ENCODE results near the gene OCA2.

OCA2 gene

GRCh38 chr15:27949089-27949488 lies 150.0 kb downstream of the OCA2 start:
- no peaks in the 10 kb centered on the region for H3K9me3 ChIP-seq (ENCODE audit: severe bottlenecking)
- H3K36me3 ChIP-seq, result no peaks in the 10 kb centered on the region
- TF ChIP-seq CTCF (IDR thresholded peaks at IDR 0.05; ENCODE audit: low read depth, low read length), result no peak
- H3K27ac ChIP-seq, result no peak overlapping the region
- no peak overlapping the region for H3K4me3 ChIP-seq (ENCODE audit: low read depth, low read length)
- DNase-seq, result no peak
- H3K27me3 ChIP-seq (ENCODE audit: insufficient read depth, low read depth, severe bottlenecking), result no peaks in the 10 kb centered on the region

GRCh38 chr15:27939246-27939645 lies 159.9 kb downstream of the OCA2 start:
- Histone ChIP-seq H3K27ac (no peak overlapping the region), H3K4me3 (ENCODE audit: low read depth, low read length) (no peak overlapping the region), H3K36me3 (no peaks in the 10 kb centered on the region), H3K9me3 (ENCODE audit: severe bottlenecking) (no peaks in the 10 kb centered on the region), H3K27me3 (ENCODE audit: insufficient read depth, low read depth, severe bottlenecking) (no peaks in the 10 kb centered on the region)
- no peak for DNase-seq
- TF ChIP-seq CTCF (IDR thresholded peaks at IDR 0.05; ENCODE audit: low read depth, low read length), result no peak

GRCh38 chr15:27937851-27938250 lies 161.3 kb downstream of the OCA2 start:
- DNase-seq, result no peak

GRCh38 chr15:27936164-27936563 lies 163.0 kb downstream of the OCA2 start:
- TF ChIP-seq CTCF (IDR thresholded peaks at IDR 0.05; ENCODE audit: low read depth, low read length), result no peak
- Histone ChIP-seq H3K27me3 (ENCODE audit: insufficient read depth, low read depth, severe bottlenecking) (no peaks in the 10 kb centered on the region), H3K36me3 (no peaks in the 10 kb centered on the region), H3K4me3 (ENCODE audit: low read depth, low read length) (no peak overlapping the region), H3K27ac (no peak overlapping the region), H3K9me3 (ENCODE audit: severe bottlenecking) (no peaks in the 10 kb centered on the region)
- DNase-seq, result no peak

More at GRCh38 chr15:27937851-27938250, 161.3 kb downstream of the OCA2 start:
- Histone ChIP-seq H3K27ac (no peak overlapping the region), H3K36me3 (no peaks in the 10 kb centered on the region), H3K9me3 (ENCODE audit: severe bottlenecking) (no peaks in the 10 kb centered on the region), H3K27me3 (ENCODE audit: insufficient read depth, low read depth, severe bottlenecking) (no peaks in the 10 kb centered on the region), H3K4me3 (ENCODE audit: low read depth, low read length) (no peak overlapping the region)
- no peak for TF ChIP-seq CTCF (IDR thresholded peaks at IDR 0.05; ENCODE audit: low read depth, low read length)

- Histone ChIP-seq H3K4me3 (ENCODE audit: low read depth, low read length) (no peak overlapping the region), H3K9me3 (ENCODE audit: severe bottlenecking) (no peaks in the 10 kb centered on the region), H3K27me3 (ENCODE audit: insufficient read depth, low read depth, severe bottlenecking) (no peaks in the 10 kb centered on the region), H3K36me3 (no peaks in the 10 kb centered on the region), H3K27ac (no peak overlapping the region)
- no peak for TF ChIP-seq CTCF (IDR thresholded peaks at IDR 0.05; ENCODE audit: low read depth, low read length)
- DNase-seq, result no peak
These were observed 163.8 kb downstream of the OCA2 start for GRCh38 chr15:27935328-27935727.

GRCh38 chr15:27934782-27935181 lies 164.3 kb downstream of the OCA2 start:
- DNase-seq, result peak; percentile 52
- H3K4me3 ChIP-seq (ENCODE audit: low read depth, low read length), result no peak overlapping the region
- H3K27me3 ChIP-seq (ENCODE audit: insufficient read depth, low read depth, severe bottlenecking), result no peaks in the 10 kb centered on the region
- no peak for TF ChIP-seq CTCF (IDR thresholded peaks at IDR 0.05; ENCODE audit: low read depth, low read length)
- no peaks in the 10 kb centered on the region for H3K36me3 ChIP-seq
- H3K9me3 ChIP-seq (ENCODE audit: severe bottlenecking), result no peaks in the 10 kb centered on the region
- no peak overlapping the region for H3K27ac ChIP-seq
